Type B pancreatic cell (in vitro differentiated cells): Measurements from ENCODE around the gene ESR2. TPM values are rescaled to one million over a fixed set of nuclear protein-coding genes. Genes with fewer than 3 reads are reported as not detected.
"Not testable (repeated sequence)": the region's sequence is repeated elsewhere in the genome, so short reads cannot be mapped to it uniquely, and the experiment has no call there.

ENCODE experiments used
- DNase-seq: peaks from one replicate; pipeline ENCODE4 v3.0.0; 2021; ENCODE audit warnings: mixed read lengths; ENCODE audit not compliant: unreplicated experiment; ENCODE audit errors: extremely low spot score
- H3K27ac Mint-ChIP-seq: 2 replicates; pipeline ENCODE4 v1.8.0; 2021; ENCODE audit warnings: mild to moderate bottlenecking, mixed read lengths
- H3K27me3 Mint-ChIP-seq: 2 replicates; pipeline ENCODE4 v1.8.0; 2021; ENCODE audit warnings: mixed read lengths
- H3K36me3 Mint-ChIP-seq: 2 replicates; pipeline ENCODE4 v1.8.0; 2021; ENCODE audit warnings: mixed read lengths
- H3K4me1 Mint-ChIP-seq: one replicate; pipeline ENCODE4 v1.8.0; 2021; ENCODE audit warnings: mixed read lengths; ENCODE audit not compliant: unreplicated experiment
- H3K4me3 Mint-ChIP-seq: 2 replicates; pipeline ENCODE4 v1.8.0; 2021; ENCODE audit warnings: mild to moderate bottlenecking, mixed read lengths
- H3K9me3 Mint-ChIP-seq: 2 replicates; pipeline ENCODE4 v1.8.0; 2021; ENCODE audit warnings: mixed read lengths
- CTCF ChIP-seq: fragments of 200-600 bp; sonication (generic); conservative IDR thresholded peaks from 2 replicates; pipeline ENCODE4 v1.5.0; 2021; ENCODE audit warnings: antibody characterized with exemption, mild to moderate bottlenecking
- total RNA-seq: library from RNA; stranded (reverse); gene quantifications from 2 replicates; pipeline ENCODE4 v1.2.1, GENCODE V29; 2021; ENCODE audit warnings: low replicate concordance

The ESR2 gene
- total RNA-seq, 1 donor from 2014 or later, result 0.53 TPM

- Mint-ChIP-seq H3K4me3 (no peak overlapping the region), H3K4me1 (peaks cover 5% of the 10 kb centered on the region), H3K9me3 (peaks cover 4% of the 10 kb centered on the region), H3K27me3 (no peaks in the 10 kb centered on the region), H3K36me3 (no peaks in the 10 kb centered on the region), H3K27ac (no peak overlapping the region)
- DNase-seq, result no peak
- no peak for TF ChIP-seq CTCF
Measured at GRCh38 chr14:64326502-64326901, 32.3 kb upstream of the ESR2 start.

- no peak for DNase-seq
- no peak for TF ChIP-seq CTCF
- peaks cover 5% of the 10 kb centered on the region for H3K4me1 Mint-ChIP-seq
- H3K27me3 Mint-ChIP-seq, result no peaks in the 10 kb centered on the region
- no peak overlapping the region for H3K27ac Mint-ChIP-seq
- H3K9me3 Mint-ChIP-seq, result peaks cover 4% of the 10 kb centered on the region
- no peaks in the 10 kb centered on the region for H3K36me3 Mint-ChIP-seq
- H3K4me3 Mint-ChIP-seq, result no peak overlapping the region
Measured at GRCh38 chr14:64324895-64325294, 30.7 kb upstream of the ESR2 start.

- H3K4me1 Mint-ChIP-seq, result peaks cover 5% of the 10 kb centered on the region
- no peak for DNase-seq
Measured at GRCh38 chr14:64324461-64324860, 30.3 kb upstream of the ESR2 start.

GRCh38 chr14:64320362-64320761, 26.2 kb upstream of the ESR2 start:
- H3K36me3 Mint-ChIP-seq, H3K27me3 Mint-ChIP-seq, H3K4me1 Mint-ChIP-seq, DNase-seq, H3K27ac Mint-ChIP-seq, H3K9me3 Mint-ChIP-seq, H3K4me3 Mint-ChIP-seq: not testable (repeated sequence)

More at GRCh38 chr14:64324461-64324860, 30.3 kb upstream of the ESR2 start:
- Mint-ChIP-seq H3K27me3 (no peaks in the 10 kb centered on the region), H3K27ac (no peak overlapping the region), H3K4me3 (no peak overlapping the region), H3K9me3 (peaks cover 4% of the 10 kb centered on the region), H3K36me3 (no peaks in the 10 kb centered on the region)
- no peak for TF ChIP-seq CTCF

GRCh38 chr14:64318695-64319094, 24.5 kb upstream of the ESR2 start:
- H3K36me3 Mint-ChIP-seq, H3K4me3 Mint-ChIP-seq, H3K4me1 Mint-ChIP-seq, H3K27me3 Mint-ChIP-seq, H3K9me3 Mint-ChIP-seq, DNase-seq, H3K27ac Mint-ChIP-seq: not testable (repeated sequence)

- peaks cover 5% of the 10 kb centered on the region for H3K27me3 Mint-ChIP-seq
- peaks cover 4% of the 10 kb centered on the region for H3K4me1 Mint-ChIP-seq
- no peaks in the 10 kb centered on the region for H3K9me3 Mint-ChIP-seq
- H3K4me3 Mint-ChIP-seq, result no peak overlapping the region
- no peak overlapping the region for H3K27ac Mint-ChIP-seq
- H3K36me3 Mint-ChIP-seq, result no peaks in the 10 kb centered on the region
- TF ChIP-seq CTCF, result peak; percentile 93
- DNase-seq, result no peak
Measured at GRCh38 chr14:64303471-64303917, 9.3 kb upstream of the ESR2 start.

GRCh38 chr14:64298773-64299172, 4.6 kb upstream of the ESR2 start:
- Mint-ChIP-seq H3K27me3 (peaks cover 47% of the 10 kb centered on the region), H3K4me1 (peaks cover 4% of the 10 kb centered on the region), H3K27ac (no peak overlapping the region), H3K4me3 (no peak overlapping the region), H3K9me3 (no peaks in the 10 kb centered on the region), H3K36me3 (no peaks in the 10 kb centered on the region)
- no peak for DNase-seq
- TF ChIP-seq CTCF, result peak; percentile 52
